Measurements from ENCODE around the gene ATP6V1F. TPM values are rescaled to one million over a fixed set of nuclear protein-coding genes. Genes with fewer than 3 reads are reported as not detected.

Gene ATP6V1F
- total and polyA plus RNA-seq, 12 donors: 96.7 to 189 (median 125) TPM

DNA sequence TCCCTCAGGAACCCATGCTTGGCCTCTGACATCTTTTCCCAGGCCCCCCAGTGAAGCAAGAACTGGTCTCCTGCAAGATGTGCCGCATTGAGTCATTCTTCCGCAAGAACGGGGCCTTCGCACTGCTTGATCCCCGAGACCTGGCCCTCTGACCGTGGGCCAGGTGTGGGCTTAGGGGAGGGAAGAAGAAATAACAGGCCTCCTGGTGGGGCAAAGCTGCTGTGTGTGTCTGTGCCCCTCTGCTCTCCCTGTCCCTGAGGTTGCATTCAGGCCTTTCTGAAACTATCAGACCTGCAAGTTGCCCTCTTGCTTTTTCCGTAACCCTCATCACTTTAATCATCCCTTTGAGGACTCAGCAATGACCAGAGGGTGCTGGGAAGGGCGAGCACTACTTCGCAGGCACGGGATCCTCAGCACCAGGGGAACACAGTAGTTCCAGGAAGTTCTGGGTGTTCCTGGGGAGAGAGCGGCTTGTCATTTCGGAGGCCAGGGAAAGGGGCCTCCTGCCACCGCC, 6.0 kb downstream of the ATP6V1F start:
- intact Hi-C loops (cut with DNase I): loop anchor here in 3 of 10 donors (10.0 kb wide), 2 partner anchors 74 to 134 kb away; partner anchors contain the start of genes CALU (in 3 of the 3) and CCDC136 (in 1 of the 3)

DNA sequence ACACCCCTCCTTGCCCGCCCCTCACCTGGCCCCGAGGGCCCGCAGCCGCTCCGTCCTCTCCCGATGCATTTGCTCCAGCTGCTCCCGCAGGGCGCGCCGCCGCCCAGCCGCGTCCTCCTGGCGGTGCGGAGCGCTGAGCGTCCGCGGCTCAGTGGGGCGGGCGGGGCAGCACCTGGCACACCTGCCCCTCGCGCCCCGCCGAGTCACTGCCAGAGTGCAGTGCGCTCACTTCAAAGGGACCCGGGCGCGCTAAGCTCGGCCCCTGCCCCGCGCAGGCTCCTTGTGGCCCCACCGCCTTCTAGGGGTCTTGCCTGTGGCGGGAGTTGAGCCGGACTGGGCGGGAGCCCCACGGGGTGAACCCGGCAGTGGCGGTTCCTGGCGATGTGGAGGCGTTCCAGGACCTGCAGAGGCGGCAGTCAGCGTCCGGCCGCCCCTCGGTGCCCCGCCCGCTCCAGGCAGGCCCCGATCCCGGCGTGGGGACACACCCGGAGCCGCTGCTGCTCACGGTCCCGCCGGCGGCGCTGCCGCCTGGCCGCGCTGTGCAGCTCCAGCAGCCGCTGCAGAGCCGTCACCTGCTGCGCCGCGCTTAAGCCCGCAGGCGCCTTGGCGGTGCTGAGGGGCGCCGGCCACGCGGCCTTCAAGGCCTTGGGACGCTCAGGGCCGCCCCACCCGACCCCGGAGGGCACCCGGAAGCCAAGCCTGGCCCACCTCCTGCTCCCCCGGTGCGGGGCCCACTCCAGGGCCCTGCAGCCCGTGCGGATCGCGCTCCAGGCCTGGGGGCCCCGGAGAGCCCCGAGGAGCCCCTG, 6.7 kb downstream of the ATP6V1F start:
- Histone ChIP-seq H3K27ac (peak overlapping the region in 4 of 10 donors; percentile 12 to 49 (median 32)), H3K36me3 (peaks cover 0 to 25% (median 8%) of the 10 kb centered on the region in 9 donors), H3K27me3 (peaks cover 0 to 24% (median 0%) of the 10 kb centered on the region in 7 donors), H3K9me3 (no peaks in the 10 kb centered on the region), H3K4me1 (peaks cover 0 to 33% (median 17%) of the 10 kb centered on the region in 9 donors), H3K4me3 (peak overlapping the region; percentile 47 to 83 (median 63))
- peak; percentile 41 to 62 for DNase-seq
- TF ChIP-seq, protein P1, sequence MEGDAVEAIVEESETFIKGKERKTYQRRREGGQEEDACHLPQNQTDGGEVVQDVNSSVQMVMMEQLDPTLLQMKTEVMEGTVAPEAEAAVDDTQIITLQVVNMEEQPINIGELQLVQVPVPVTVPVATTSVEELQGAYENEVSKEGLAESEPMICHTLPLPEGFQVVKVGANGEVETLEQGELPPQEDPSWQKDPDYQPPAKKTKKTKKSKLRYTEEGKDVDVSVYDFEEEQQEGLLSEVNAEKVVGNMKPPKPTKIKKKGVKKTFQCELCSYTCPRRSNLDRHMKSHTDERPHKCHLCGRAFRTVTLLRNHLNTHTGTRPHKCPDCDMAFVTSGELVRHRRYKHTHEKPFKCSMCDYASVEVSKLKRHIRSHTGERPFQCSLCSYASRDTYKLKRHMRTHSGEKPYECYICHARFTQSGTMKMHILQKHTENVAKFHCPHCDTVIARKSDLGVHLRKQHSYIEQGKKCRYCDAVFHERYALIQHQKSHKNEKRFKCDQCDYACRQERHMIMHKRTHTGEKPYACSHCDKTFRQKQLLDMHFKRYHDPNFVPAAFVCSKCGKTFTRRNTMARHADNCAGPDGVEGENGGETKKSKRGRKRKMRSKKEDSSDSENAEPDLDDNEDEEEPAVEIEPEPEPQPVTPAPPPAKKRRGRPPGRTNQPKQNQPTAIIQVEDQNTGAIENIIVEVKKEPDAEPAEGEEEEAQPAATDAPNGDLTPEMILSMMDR (IDR thresholded peaks at IDR 0.05): peak in 6 of 9 donors; percentile 7 to 49 (median 36)
- intact Hi-C loops (cut with DNase I): loop anchor here in 3 of 10 donors (10.0 kb wide), 2 partner anchors 75 to 135 kb away; partner anchors contain the start of genes CALU (in 3 of the 3) and CCDC136 (in 1 of the 3)
- WGBS, 2 donors: 0 to 1% methylated on average over 75 to 86 of the region's 86 CpGs
- peak; percentile 45 to 86 (median 60) for ATAC-seq

More for the DNA sequence above, 6.0 kb downstream of the ATP6V1F start:
- Histone ChIP-seq H3K27me3 (peaks cover 0 to 24% (median 0%) of the 10 kb centered on the region in 7 donors), H3K4me3 (peak overlapping the region; percentile 47 to 83 (median 63)), H3K4me1 (peaks cover 4 to 39% (median 24%) of the 10 kb centered on the region in 9 donors), H3K9me3 (no peaks in the 10 kb centered on the region), H3K27ac (peak overlapping the region in 1 of 10 donors; percentile 49), H3K36me3 (peaks cover 0 to 27% (median 8%) of the 10 kb centered on the region in 9 donors)
- TF ChIP-seq, protein P1 (IDR thresholded peaks at IDR 0.05): no peak
- WGBS, 2 donors: 41 to 51% methylated on average over 13 of the region's 13 CpGs
- DNase-seq: no peak
- ATAC-seq: peak in 7 of 8 donors; percentile 1 to 21 (median 2)

DNA sequence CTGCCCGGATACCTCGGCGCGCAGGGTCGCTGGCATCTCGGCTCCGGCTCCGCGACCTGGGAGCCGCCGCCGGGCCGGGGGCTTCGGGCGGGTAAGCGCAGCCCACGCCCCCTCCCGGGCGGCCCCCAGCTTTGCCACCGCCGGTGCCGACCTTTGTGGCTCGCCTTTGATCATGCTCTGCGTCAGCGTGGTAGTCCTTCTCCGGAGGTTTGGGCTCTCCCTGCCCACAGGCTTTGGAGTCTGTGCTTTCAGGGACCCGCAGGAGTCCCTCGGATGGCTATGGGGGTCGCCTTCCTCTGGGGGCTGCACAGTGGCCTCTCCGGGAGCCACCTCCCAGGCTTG, 7.3 kb downstream of the ATP6V1F start:
- DNase-seq: no peak
- peaks cover 0 to 29% (median 16%) of the 10 kb centered on the region in 9 donors for H3K4me1 ChIP-seq
- H3K27ac ChIP-seq: peak overlapping the region in 4 of 10 donors; percentile 12 to 49 (median 32)
- ATAC-seq: no peak
- TF ChIP-seq, protein P1 (IDR thresholded peaks at IDR 0.05): no peak
- 10 to 11% methylated on average over 30 of the region's 30 CpGs for WGBS, 2 donors
- intact Hi-C loops (cut with DNase I): loop anchor here in 4 of 10 donors (10.0 kb wide), 2 partner anchors 75 to 135 kb away; partner anchors contain the start of genes CALU (in 4 of the 4) and CCDC136 (in 1 of the 4)
- peak overlapping the region; percentile 47 to 83 (median 63) for H3K4me3 ChIP-seq
- peaks cover 0 to 20% (median 8%) of the 10 kb centered on the region in 9 donors for H3K36me3 ChIP-seq
- peaks cover 0 to 24% (median 0%) of the 10 kb centered on the region in 7 donors for H3K27me3 ChIP-seq
- H3K9me3 ChIP-seq: no peaks in the 10 kb centered on the region

DNA sequence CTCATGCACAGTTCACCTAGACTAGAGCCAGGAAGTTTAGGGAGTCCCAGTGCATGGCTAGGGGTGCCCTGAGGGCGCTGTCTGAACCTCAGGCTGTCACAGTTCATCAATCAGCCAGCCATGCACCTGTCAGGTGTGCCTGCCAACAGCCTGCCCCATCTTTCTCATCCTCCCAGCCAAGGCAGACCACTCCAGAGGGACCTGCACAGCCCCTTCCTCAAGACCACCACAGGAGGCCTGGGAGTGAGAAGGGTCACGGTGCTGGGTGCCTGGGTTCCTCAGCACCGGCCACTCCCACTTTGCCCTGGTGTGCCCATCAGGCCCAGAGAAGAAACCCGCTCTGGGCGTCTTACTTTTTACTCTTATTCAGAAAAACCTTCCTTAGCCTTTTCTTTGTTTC, 8.4 kb downstream of the ATP6V1F start:
- intact Hi-C loops (cut with DNase I): loop anchor here in 1 of 10 donors (10.0 kb wide), 1 partner anchor 136 kb away; the partner anchor contains the start of gene CALU
- TF ChIP-seq, protein P1 (IDR thresholded peaks at IDR 0.05): no peak
- no peaks in the 10 kb centered on the region for H3K9me3 ChIP-seq
- H3K4me1 ChIP-seq: peaks cover 0 to 29% (median 16%) of the 10 kb centered on the region in 9 donors
- H3K27me3 ChIP-seq: peaks cover 0 to 24% (median 0%) of the 10 kb centered on the region in 7 donors
- DNase-seq (no peak), ATAC-seq (no peak)
- no peak overlapping the region for H3K27ac ChIP-seq
- 97% methylated on average over 5 of the region's 5 CpGs for WGBS, 2 donors
- no peak overlapping the region for H3K4me3 ChIP-seq
- peaks cover 0 to 9% (median 0%) of the 10 kb centered on the region in 9 donors for H3K36me3 ChIP-seq

Data from heart right ventricle (tissue), 16 donors.